Esophagus (tissue), 2 donors: Measurements from ENCODE around the gene TBC1D22B. TPM values are rescaled to one million over a fixed set of nuclear protein-coding genes. Genes with fewer than 3 reads are reported as not detected.

ENCODE experiments used
- H3K27ac ChIP-seq, 2 donors: one replicate each; pipeline ENCODE4 v1.5.1; 2013; ENCODE audit warnings: low read depth in 2 of 2, mild to moderate bottlenecking in 2 of 2, inconsistent platforms in 1 of 2, low read length in 1 of 2, moderate library complexity in 1 of 2
- H3K27me3 ChIP-seq, 2 donors: one replicate each; pipeline ENCODE4 v1.6.1; 2013; ENCODE audit warnings: low read length in 2 of 2, control low read depth in 1 of 2, mild to moderate bottlenecking in 1 of 2; ENCODE audit not compliant: insufficient read depth in 2 of 2, control insufficient read depth in 1 of 2
- H3K36me3 ChIP-seq, 2 donors: one replicate each; pipeline ENCODE4 v1.6.1; 2013; ENCODE audit warnings: low read length in 1 of 2; ENCODE audit not compliant: control insufficient read depth in 2 of 2, insufficient read depth in 2 of 2
- H3K4me1 ChIP-seq, 2 donors: one replicate each; pipeline ENCODE4 v1.6.1; 2013; ENCODE audit warnings: low read length in 1 of 2; ENCODE audit not compliant: control insufficient read depth in 2 of 2, insufficient read depth in 2 of 2
- H3K4me3 ChIP-seq, 2 donors: one replicate each; pipeline ENCODE4 v1.5.1; 2013; ENCODE audit warnings: low read length in 2 of 2, mild to moderate bottlenecking in 2 of 2, low read depth in 1 of 2, moderate library complexity in 1 of 2
- H3K9me3 ChIP-seq, 2 donors: one replicate each; pipeline ENCODE4 v1.6.1; 2013; ENCODE audit warnings: mild to moderate bottlenecking in 2 of 2, low read depth in 1 of 2, low read length in 1 of 2, moderate library complexity in 1 of 2; ENCODE audit not compliant: control insufficient read depth in 2 of 2, insufficient read depth in 1 of 2
- whole genome bisulfite sequencing, 2 donors: extraction: QIAGEN DNeasy Blood & Tissue Kit; methylation state at CpG; one replicate each; pipeline ENCODE4 v1.1.7; 2013; 5-methylcytosine and 5-hydroxymethylcytosine counted together
- polyA plus RNA-seq, 2 donors: library from polyadenylated mRNA; stranded (reverse); fragments of 200-250 nt; gene quantifications; one replicate each; pipeline ENCODE4 v1.2.3, GENCODE V29; 2013
- donor health status: healthy with polysubstance abuse.
- donor health status: Bipolar disorder and iron deficiency.

Gene TBC1D22B
- polyA plus RNA-seq, 2 donors, result 6.9 to 9.1 TPM

DNA sequence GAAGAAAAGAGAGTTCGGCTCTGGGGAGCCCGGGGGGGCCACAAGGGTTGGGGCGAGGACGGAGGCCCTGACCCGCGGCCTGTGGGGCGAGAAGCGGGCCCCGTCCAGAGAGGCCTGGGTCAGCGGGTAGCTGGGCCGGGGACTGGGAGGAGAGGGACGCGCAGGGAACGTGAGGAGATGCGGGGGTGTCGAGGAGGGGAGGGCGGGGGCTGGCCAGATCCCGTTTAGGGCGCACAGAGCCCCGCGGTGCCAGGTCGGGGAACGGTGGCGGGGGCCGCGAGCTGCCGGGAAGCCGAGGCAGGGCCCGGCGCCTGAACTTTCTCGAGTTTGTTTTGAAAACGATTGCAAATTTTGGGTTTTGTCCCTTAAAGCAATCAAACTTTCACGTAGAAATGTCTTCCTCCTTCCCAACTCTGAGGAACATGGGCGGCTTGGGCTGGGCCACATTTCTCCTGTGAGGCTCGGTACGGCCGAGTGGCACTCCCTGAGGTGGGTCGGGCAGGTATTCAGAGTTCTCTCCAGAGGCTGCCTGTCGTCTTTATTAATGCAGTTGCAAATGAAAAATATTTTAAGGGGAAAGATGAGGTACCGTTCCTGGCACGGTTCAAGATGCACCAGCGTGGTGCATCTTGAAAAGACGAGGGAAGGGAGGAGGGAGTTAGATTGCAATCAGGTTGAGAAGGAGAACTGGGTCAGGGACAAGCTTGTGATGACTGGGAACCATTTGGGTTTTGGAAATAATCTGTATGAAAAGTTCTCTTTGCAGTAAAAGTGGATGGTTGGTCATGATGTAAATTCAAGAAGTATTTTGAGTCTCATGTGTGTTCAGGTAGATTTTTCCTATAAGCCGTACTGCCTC is 97.2 kb downstream of the TBC1D22B start:
- peak overlapping the region in 1 of 2 donors; percentile 65 for H3K27ac ChIP-seq
- no peaks in the 10 kb centered on the region for H3K27me3 ChIP-seq
- no peaks in the 10 kb centered on the region for H3K9me3 ChIP-seq
- peak overlapping the region; percentile 84 to 91 for H3K4me3 ChIP-seq
- H3K36me3 ChIP-seq, result no peaks in the 10 kb centered on the region
- 4 to 6% methylated on average over 39 to 44 of the region's 44 CpGs for WGBS, 2 donors
- H3K4me1 ChIP-seq, result no peaks in the 10 kb centered on the region

DNA sequence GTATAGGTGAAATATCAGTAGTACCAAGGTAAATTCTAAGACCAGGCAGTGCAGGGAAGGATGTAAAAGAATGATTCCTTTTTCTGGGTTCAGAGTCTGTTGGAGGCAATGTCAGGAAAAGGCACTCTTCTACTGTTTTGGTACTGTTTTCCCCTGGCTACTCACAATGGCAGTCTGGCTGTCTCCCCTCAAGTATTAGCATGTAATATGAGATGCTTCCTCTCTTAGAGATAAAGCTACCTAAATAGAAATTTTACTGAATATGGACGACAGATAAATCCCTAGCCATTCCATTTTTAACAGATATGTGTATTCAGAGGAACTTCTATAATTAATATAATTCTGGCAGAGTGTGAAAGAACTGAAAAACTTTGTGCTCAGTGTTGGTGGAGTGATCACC is 99.7 kb downstream of the TBC1D22B start:
- H3K4me1 ChIP-seq, result no peaks in the 10 kb centered on the region
- H3K27me3 ChIP-seq, result no peaks in the 10 kb centered on the region
- H3K27ac ChIP-seq, result no peak overlapping the region
- peaks cover 0 to 2% of the 10 kb centered on the region in 2 donors for H3K36me3 ChIP-seq
- no peak overlapping the region for H3K4me3 ChIP-seq
- 59 to 61% methylated on average over 1 of the region's 1 CpG for WGBS, 2 donors
- no peaks in the 10 kb centered on the region for H3K9me3 ChIP-seq

DNA sequence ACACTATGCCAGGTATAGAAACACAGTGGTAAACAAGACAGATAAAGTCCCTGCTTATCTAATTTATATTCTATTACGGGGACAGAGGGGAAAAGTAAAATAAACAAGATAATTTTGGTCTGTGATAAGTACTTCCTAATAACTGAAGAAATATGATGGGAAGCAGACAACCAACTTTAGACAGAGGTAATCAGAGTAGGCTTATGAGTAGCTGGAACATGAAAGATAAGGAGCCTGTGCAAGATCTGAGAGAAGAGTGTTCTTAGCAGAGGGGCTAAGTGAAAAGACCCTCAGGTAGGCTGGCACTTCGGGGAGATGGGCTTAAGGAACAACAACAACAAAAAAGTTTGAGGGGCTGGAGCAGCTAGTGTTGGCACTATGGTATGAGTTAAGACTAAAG is 100.3 kb downstream of the TBC1D22B start:
- no peak overlapping the region for H3K27ac ChIP-seq
- 76 to 89% methylated on average over 2 of the region's 2 CpGs for WGBS, 2 donors
- H3K4me3 ChIP-seq, result no peak overlapping the region
- H3K27me3 ChIP-seq, result no peaks in the 10 kb centered on the region
- H3K4me1 ChIP-seq, result no peaks in the 10 kb centered on the region
- peaks cover 0 to 3% of the 10 kb centered on the region in 2 donors for H3K36me3 ChIP-seq
- no peaks in the 10 kb centered on the region for H3K9me3 ChIP-seq

DNA sequence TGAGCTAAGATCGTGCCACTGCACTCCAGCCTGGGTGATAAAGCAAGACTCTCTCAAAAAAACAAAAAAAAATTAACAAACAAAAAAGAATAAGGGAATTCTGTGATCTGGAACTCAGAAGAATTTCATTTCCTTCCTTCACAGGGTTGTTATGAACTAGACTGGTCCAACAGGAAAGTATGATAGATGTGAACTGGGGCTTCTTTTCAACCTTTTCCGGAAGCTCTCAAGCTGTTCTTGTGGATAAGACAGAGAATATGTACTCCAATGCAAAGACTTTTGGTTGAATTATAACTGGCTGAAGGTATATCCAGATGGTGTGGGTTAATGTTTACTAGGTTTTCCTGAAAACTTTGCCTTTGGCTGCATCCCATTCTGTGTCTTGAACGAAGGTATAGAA is 101.5 kb downstream of the TBC1D22B start:
- H3K4me3 ChIP-seq, result no peak overlapping the region
- WGBS, 2 donors, result 80 to 88% methylated on average over 3 of the region's 3 CpGs
- H3K9me3 ChIP-seq, result no peaks in the 10 kb centered on the region
- peaks cover 0 to 6% of the 10 kb centered on the region in 2 donors for H3K36me3 ChIP-seq
- H3K27me3 ChIP-seq, result no peaks in the 10 kb centered on the region
- H3K4me1 ChIP-seq, result no peaks in the 10 kb centered on the region
- H3K27ac ChIP-seq, result no peak overlapping the region

DNA sequence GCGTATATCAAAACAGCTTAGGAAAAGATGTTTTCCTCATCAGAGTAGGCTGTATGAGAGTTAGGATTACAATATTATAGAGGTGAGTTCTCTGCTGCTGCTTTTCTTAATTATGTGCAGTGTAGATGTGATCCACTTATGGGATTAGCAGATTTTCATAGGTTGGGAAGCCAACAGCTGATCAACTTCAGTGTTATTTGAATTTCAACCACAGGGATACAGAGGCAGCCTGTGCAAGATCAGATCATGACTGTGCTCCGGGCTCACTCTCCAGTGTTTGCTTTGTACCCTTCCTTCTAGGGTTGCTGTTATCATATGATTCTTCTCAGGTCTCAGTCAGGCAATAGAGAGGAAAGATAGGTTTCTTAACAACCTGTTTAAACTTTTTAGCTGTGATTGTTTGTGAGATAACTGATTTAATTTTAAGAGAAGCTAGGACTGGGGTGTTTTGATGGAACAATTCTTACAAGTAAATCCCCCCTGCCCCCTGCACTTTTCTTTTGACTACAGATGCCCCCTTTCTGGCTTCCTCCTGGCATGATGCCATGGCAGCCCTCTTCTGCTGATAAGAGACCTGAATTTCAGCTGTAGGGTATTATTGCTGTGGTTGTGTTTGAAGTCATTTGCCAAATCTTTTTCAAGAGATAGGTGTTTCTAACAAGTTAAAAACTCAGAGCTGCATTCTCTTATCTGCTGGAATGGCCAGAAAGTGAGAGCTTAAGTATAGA is 104.7 kb downstream of the TBC1D22B start:
- 67 to 84% methylated on average over 2 of the region's 2 CpGs for WGBS, 2 donors
- Histone ChIP-seq H3K36me3 (peaks cover 0 to 6% of the 10 kb centered on the region in 2 donors), H3K9me3 (no peaks in the 10 kb centered on the region), H3K27ac (no peak overlapping the region), H3K27me3 (no peaks in the 10 kb centered on the region), H3K4me3 (no peak overlapping the region), H3K4me1 (no peaks in the 10 kb centered on the region)

DNA sequence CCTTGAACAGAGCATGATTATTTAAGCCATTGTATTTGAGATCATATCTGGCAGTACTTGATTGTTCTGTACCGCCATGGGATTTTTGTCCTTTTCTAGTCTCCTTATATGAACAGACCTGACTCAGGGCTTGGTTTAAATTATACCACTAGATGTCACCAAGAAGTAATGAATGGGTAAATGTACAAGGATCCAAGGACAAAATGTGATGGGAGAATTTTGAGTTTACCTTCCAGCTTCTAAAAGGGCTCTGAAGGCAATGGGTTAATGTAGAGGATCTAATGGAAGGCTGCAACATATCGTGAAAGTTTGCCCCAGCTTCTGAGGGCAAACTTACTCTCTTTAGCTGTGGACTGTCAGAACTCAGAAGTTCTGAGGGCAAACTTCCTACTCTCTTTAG is 108.2 kb downstream of the TBC1D22B start:
- no peaks in the 10 kb centered on the region for H3K9me3 ChIP-seq
- no peak overlapping the region for H3K27ac ChIP-seq
- no peak overlapping the region for H3K4me3 ChIP-seq
- H3K27me3 ChIP-seq, result no peaks in the 10 kb centered on the region
- peaks cover 8 to 10% of the 10 kb centered on the region in 2 donors for H3K36me3 ChIP-seq
- H3K4me1 ChIP-seq, result no peaks in the 10 kb centered on the region
- 44 to 45% methylated on average over 2 of the region's 2 CpGs for WGBS, 2 donors

DNA sequence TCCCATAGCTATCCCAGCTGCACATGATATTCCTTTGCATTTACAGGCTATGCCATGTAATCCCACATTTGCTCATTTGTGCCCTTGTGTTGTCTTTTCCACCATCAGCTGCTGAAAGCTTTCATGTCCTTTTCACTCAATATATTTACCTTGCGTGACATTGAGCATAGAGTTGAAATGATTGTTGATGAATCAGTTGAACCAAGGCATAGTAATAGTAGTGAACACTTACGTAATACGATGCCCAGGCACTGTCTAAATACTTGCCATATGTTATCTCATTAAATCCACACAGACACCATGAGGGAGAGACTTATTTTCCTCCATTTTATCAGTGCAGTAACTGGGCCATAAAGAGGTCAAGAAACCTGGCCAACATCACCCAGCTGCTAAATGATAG is 109.3 kb downstream of the TBC1D22B start:
- WGBS, 2 donors, result 93 to 95% methylated on average over 3 of the region's 3 CpGs
- Histone ChIP-seq H3K36me3 (peaks cover 6 to 10% of the 10 kb centered on the region in 2 donors), H3K27me3 (no peaks in the 10 kb centered on the region), H3K4me3 (no peak overlapping the region), H3K27ac (no peak overlapping the region), H3K4me1 (no peaks in the 10 kb centered on the region), H3K9me3 (no peaks in the 10 kb centered on the region)

DNA sequence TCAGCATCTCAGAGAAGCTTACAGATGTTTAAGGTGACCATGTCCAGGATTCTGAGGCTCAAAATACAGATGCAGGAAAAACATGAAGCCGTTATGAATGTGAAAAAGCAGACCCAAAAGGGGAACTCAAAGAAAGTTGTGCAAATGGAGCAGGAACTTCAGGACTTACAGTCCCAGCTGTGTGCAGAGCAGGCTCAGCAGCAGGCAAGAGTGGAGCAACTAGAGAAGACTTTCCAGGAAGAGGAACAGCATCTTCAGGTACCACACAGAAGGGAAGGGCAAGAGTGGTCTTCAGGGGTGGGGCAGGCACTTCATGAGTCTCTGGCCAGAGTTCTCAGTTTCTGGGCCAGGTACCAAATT is 111.4 kb downstream of the TBC1D22B start:
- WGBS, 2 donors, result 87% methylated on average over 1 of the region's 1 CpG
- H3K9me3 ChIP-seq, result no peaks in the 10 kb centered on the region
- no peak overlapping the region for H3K27ac ChIP-seq
- no peak overlapping the region for H3K4me3 ChIP-seq
- H3K36me3 ChIP-seq, result peaks cover 2 to 10% of the 10 kb centered on the region in 2 donors
- H3K27me3 ChIP-seq, result no peaks in the 10 kb centered on the region
- no peaks in the 10 kb centered on the region for H3K4me1 ChIP-seq

DNA sequence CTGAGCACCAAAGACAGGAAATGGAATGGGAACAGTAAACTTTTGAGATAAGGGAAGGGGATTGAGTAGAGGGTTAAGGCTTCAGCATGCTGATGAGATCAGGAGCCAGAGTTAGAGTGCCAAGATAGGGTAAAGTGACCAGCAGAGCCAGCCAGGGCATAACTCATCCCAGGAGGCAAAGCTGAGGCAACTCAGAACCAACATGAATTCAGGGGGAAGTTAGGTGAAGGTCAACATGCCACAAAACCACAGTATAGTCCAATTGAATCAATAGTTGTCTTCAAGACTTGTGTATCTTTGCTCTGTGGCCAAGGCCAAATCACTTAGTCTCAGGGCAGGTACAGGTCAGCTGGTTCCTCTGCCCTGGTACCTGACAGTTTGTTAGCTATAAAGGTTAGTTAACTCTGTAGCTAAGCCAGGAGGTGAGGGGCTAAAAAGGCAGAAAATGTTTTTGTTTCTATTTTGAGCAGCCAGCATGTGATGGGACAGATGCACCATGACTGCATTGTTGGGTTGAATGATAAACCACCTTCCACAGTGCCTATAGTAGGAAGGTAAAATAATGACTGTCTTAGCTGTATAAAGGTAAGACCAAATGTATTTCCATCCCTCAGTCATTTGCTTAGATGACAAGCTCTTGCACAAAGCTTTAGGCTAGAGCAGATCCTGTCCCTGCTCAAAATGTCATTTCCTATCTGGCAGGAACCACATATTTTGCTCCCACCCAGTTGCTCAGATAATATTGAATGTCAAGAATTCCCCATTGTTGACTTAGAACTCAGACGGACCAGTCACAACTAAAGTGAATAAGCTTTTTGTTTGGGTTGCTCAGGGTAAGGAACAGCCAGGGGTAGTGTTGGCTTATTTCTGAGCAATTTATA is 112.0 kb downstream of the TBC1D22B start:
- 46 to 50% methylated on average over 1 of the region's 1 CpG for WGBS, 2 donors
- H3K27ac ChIP-seq, result no peak overlapping the region
- no peaks in the 10 kb centered on the region for H3K9me3 ChIP-seq
- no peaks in the 10 kb centered on the region for H3K27me3 ChIP-seq
- no peak overlapping the region for H3K4me3 ChIP-seq
- H3K4me1 ChIP-seq, result no peaks in the 10 kb centered on the region
- peaks cover 2 to 12% of the 10 kb centered on the region in 2 donors for H3K36me3 ChIP-seq
